GM10847 (cell line): Measurements from ENCODE around the gene NLRP11.

Experiments
- POLR2A ChIP-seq: IDR thresholded peaks from 2 replicates; pipeline ENCODE4 v1.6.1; 2011; ENCODE audit not compliant: insufficient read length; ENCODE audit errors: extremely low read depth

The NLRP11 gene

DNA sequence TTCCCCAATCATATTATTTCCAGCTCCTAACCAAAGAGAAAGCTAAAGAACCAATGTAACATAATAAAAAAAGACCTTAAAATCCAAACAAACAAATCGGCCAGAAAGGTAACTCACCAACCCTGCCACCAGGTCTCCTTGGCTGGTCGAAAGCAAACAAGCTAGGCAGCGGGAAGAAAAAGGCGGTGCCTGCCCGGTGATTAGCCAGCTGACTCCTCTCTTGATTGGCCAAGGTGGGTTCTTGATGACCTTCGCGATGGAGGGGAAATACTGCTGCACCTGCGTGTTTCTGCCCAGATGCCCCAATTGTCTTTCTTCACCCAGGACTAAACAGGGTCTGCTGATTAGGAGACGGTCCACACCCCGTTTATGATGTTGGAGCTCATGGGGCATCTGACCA is at the start of gene NLRP11:
NLRP11 (minus strand) TSS at position 154 of the 400 bp plus-strand sequence. CDS start 13,825 bp downstream, outside the sequence.
- TF ChIP-seq POLR2A = no peak

- no peak for TF ChIP-seq POLR2A
These were observed 45.4 kb upstream of the NLRP11 start for GRCh38 chr19:55877211-55877610.

- no peak for TF ChIP-seq POLR2A
These were observed 38.9 kb upstream of the NLRP11 start for GRCh38 chr19:55870736-55871135.

GRCh38 chr19:55867101-55867500 is 35.3 kb upstream of the NLRP11 start:
- no peak for TF ChIP-seq POLR2A

- no peak for TF ChIP-seq POLR2A
These were observed 34.7 kb upstream of the NLRP11 start for GRCh38 chr19:55866521-55866920.

GRCh38 chr19:55858969-55859368 is 27.2 kb upstream of the NLRP11 start:
- no peak for TF ChIP-seq POLR2A

DNA sequence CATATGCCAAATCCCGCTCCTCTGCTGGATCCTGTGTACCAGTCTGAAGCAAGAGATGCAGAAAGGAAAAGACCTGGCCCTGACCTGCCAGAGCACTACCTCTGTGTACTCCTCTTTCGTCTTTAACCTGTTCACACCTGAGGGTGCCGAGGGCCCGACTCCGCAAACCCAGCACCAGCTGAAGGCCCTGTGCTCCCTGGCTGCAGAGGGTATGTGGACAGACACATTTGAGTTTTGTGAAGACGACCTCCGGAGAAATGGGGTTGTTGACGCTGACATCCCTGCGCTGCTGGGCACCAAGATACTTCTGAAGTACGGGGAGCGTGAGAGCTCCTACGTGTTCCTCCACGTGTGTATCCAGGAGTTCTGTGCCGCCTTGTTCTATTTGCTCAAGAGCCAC is 26.6 kb upstream of the NLRP11 start:
- TF ChIP-seq POLR2A = no peak

DNA sequence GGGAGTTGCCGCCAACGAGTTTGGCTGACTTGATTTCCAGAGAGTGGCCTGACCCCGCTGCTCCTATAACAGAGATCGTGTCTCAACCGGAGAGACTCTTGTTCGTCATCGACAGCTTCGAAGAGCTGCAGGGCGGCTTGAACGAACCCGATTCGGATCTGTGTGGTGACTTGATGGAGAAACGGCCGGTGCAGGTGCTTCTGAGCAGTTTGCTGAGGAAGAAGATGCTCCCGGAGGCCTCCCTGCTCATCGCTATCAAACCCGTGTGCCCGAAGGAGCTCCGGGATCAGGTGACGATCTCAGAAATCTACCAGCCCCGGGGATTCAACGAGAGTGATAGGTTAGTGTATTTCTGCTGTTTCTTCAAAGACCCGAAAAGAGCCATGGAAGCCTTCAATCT is 26.2 kb upstream of the NLRP11 start:
- TF ChIP-seq POLR2A = no peak

GRCh38 chr19:55857149-55857548 is 25.4 kb upstream of the NLRP11 start:
- TF ChIP-seq POLR2A = no peak

- TF ChIP-seq POLR2A = no peak
These were observed 23.4 kb upstream of the NLRP11 start for GRCh38 chr19:55855160-55855559.

DNA sequence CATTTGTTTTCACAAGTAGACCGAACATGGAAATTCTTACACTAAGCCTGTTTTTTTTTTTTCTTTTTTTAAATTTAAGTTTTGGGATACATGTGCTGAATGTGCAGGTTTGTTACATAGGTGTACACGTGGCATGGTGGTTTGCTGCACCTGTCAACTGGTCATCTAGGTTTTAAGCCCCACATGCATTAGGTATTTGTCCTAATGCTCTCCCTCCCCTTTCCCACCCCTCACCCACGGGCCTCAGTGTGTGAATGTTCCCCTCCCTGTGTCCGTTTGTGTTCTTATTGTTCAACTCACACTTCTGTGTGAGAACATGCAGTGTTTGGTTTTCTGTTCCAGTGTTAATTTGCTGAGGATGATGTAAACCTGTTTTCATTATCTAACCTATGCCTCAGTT is 7.1 kb upstream of the NLRP11 start:
- no peak for TF ChIP-seq POLR2A

GRCh38 chr19:55838251-55838650 is 6.5 kb upstream of the NLRP11 start:
- TF ChIP-seq POLR2A = no peak

DNA sequence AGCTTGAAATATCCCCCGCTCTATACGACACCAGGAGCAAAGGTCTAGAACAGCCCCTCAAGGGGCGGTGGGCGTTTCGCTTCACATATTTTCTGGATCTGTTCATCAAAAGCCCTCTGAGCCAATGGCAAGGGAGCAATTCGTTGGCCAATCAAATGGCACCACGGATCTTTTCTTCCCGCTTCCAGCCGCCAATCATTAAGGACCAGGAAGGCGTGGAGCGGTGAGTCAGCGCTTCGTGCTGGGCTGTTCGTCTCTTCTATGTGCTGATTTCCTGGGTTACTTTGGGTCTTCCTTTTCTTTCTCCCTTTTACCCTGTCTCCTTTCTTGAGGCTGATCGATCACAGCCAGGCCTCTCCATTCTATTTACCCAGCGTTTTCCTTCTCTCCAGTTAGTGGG is 4.5 kb upstream of the NLRP11 start, which contains the start of gene NLRP4:
NLRP4 (plus strand) TSS at position 201 of the 400 bp plus-strand sequence. CDS start 15,541 bp downstream, outside the sequence.
- TF ChIP-seq POLR2A = no peak

DNA sequence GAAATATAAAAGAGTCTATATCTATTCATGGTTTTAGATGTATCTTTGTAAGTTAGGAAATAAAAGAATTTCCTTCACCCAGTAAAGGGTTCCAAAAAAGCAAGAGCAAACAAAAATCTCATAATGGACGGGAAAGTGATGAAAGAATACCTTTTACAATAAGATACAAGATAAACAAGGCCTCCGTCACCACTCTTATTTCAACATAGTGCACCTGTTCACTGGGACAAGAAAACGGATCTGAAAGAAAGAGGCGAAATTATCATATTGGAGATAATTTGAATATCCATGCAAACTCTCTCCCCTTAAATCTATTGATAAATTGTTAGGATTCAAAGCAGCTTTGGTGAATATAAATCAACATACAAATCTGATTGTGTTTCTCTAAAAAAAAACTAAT is 877 bp upstream of the NLRP11 start:
- no peak for TF ChIP-seq POLR2A

DNA sequence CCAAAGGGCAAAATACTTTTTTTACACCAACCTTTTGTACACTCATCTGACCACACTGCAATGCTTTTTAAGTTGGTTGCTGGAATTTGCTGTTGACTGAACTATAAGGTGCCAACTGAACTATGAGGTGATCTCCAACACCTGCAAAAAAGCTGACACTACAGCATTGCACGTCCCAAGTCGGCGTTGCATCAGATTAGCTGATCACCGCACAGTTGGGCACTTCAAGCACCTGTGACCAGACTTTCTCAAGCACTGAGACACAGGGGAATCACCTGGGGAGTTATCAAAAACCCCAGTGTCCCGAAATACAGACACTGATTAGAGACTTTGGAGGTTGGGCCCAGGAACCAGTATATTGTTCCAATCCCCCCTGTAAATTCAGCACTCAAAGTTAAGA is 1.1 kb downstream of the NLRP11 start:
- no peak for TF ChIP-seq POLR2A

- TF ChIP-seq POLR2A = no peak
These were observed 11.8 kb downstream of the NLRP11 start for GRCh38 chr19:55820037-55820436.

DNA sequence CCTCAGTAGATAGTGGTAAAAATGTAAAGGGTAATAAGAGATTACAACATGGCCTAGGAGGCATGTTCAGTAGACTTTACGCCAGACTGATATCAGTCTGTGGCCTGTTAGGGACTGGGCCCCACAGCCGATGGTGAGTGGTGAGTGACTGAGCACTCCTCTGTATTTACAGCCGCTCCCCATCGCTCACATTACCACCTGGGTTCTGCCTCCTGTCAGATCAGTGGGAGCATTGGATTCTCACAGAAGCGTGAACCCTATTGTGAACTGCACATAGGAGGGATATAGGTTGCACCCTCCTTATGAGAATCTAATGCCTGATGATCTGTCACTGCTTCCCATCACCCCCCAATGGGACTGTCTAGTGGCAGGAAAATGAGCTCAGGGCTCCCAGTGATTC is 17.9 kb downstream of the NLRP11 start:
- no peak for TF ChIP-seq POLR2A

- TF ChIP-seq POLR2A = no peak
These were observed 19.4 kb downstream of the NLRP11 start for GRCh38 chr19:55812449-55812848.
